Kidney epithelial cell (primary cell): ENCODE results near the gene ALG11. TPM values are rescaled to one million over a fixed set of nuclear protein-coding genes. Genes with fewer than 3 reads are reported as not detected.

Source experiments
- DNase-seq: peaks from one replicate; pipeline ENCODE4 v3.0.0-alpha.2; 2010; ENCODE audit warnings: low read depth
- H3K27me3 ChIP-seq: 2 replicates; pipeline ENCODE4 v1.6.0; 2011; ENCODE audit warnings: low read length; ENCODE audit not compliant: control insufficient read depth, insufficient read depth
- H3K36me3 ChIP-seq: 2 replicates; pipeline ENCODE4 v1.5.1; 2011; ENCODE audit warnings: low read length; ENCODE audit not compliant: control insufficient read depth, insufficient read depth
- H3K4me3 ChIP-seq: 2 replicates; pipeline ENCODE4 v1.5.1; 2011; ENCODE audit warnings: low read depth, mild to moderate bottlenecking, control low read depth, low read length
- total RNA-seq: library from RNA; depleted of rRNA; stranded (reverse); fragments of >200 nt; gene quantifications from 2 replicates; pipeline ENCODE4 v1.2.3, GENCODE V29; 2015
- TF ChIP-seq, protein P1 (sequence below): IDR thresholded peaks from 2 replicates; pipeline ENCODE4 v1.5.1; 2011; ENCODE audit warnings: mild to moderate bottlenecking, moderate library complexity, low read length, control low read depth, inconsistent platforms; ENCODE audit not compliant: insufficient read depth, poor library complexity, severe bottlenecking

ALG11 gene
- total RNA-seq, 1 donor from 2014 or later, result 15.5 TPM

DNA sequence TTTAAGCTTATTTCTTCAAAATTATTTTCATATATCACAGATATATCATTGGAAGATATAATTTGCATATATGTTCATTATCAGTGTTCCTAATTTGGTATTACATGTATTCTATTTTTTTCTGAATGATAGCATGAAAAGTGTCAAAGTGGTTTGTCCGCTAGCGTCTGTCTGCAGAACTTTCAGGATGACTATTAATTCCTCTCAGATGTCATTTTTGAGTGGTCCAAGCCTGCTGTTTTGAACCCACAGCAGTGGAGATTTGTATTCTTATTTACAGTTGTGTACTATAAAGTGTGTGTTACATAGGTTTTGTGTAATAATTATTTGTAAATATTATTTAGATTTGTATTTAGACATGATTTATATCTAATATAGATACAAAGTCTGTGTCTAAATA, 20.8 kb downstream of the ALG11 start:
- DNase-seq, result no peak
- Histone ChIP-seq H3K4me3 (no peak overlapping the region), H3K27me3 (no peaks in the 10 kb centered on the region), H3K36me3 (no peaks in the 10 kb centered on the region)
- TF ChIP-seq, protein P1, sequence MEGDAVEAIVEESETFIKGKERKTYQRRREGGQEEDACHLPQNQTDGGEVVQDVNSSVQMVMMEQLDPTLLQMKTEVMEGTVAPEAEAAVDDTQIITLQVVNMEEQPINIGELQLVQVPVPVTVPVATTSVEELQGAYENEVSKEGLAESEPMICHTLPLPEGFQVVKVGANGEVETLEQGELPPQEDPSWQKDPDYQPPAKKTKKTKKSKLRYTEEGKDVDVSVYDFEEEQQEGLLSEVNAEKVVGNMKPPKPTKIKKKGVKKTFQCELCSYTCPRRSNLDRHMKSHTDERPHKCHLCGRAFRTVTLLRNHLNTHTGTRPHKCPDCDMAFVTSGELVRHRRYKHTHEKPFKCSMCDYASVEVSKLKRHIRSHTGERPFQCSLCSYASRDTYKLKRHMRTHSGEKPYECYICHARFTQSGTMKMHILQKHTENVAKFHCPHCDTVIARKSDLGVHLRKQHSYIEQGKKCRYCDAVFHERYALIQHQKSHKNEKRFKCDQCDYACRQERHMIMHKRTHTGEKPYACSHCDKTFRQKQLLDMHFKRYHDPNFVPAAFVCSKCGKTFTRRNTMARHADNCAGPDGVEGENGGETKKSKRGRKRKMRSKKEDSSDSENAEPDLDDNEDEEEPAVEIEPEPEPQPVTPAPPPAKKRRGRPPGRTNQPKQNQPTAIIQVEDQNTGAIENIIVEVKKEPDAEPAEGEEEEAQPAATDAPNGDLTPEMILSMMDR, result no peak

- TF ChIP-seq, protein P1, result no peak
- no peak for DNase-seq
- no peak overlapping the region for H3K4me3 ChIP-seq
- no peaks in the 10 kb centered on the region for H3K36me3 ChIP-seq
- no peaks in the 10 kb centered on the region for H3K27me3 ChIP-seq
Observed at GRCh38 chr13:52034616-52035226, 22.5 kb downstream of the ALG11 start.

GRCh38 chr13:52036037-52036436, 23.8 kb downstream of the ALG11 start:
- no peak overlapping the region for H3K4me3 ChIP-seq
- no peaks in the 10 kb centered on the region for H3K36me3 ChIP-seq
- no peak for DNase-seq
- TF ChIP-seq, protein P1, result no peak
- no peaks in the 10 kb centered on the region for H3K27me3 ChIP-seq

DNA sequence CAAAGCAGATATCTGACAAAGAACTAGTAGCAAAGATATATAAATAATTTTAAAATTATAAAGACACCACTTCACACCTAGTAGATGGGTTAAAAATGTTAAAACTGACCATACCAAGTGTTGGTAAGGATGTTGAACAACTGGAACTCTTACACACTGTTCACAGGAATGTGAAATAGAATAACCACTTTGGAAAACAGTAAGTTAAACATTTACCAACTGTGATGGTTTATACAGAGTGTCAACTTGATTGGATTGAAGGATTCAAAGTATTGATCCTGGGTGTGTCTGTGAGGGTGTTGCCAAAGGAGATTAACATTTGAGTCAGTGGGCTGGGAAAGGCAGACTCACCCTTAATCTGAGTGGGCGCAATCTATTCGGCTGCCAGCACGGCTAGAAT, 31.5 kb downstream of the ALG11 start:
- DNase-seq, result no peak
- H3K27me3 ChIP-seq, result no peaks in the 10 kb centered on the region
- TF ChIP-seq, protein P1, result no peak
- no peak overlapping the region for H3K4me3 ChIP-seq
- H3K36me3 ChIP-seq, result no peaks in the 10 kb centered on the region

DNA sequence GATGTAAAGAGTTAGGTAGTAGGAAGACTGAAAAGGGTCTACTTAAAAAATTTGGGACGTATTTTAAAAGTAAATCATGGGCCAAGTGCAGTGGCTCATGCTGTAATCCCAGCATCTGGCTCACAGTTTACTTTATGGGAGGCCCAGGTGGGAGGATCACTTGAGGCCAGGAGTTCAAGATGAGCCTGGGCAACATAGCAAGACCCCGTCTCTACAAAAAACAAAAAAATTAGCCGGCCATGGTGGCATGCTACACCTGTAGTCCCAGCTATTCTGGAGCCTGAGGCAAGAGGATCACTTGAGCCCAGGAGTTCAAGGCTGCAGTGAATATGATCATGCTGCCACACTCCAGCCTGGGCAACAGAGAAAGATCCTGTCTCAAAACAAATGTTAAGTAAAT, 35.3 kb downstream of the ALG11 start:
- no peak for DNase-seq
- Histone ChIP-seq H3K27me3 (no peaks in the 10 kb centered on the region), H3K36me3 (no peaks in the 10 kb centered on the region), H3K4me3 (no peak overlapping the region)
- TF ChIP-seq, protein P1, result no peak

- no peak for DNase-seq
- TF ChIP-seq, protein P1, result no peak
- Histone ChIP-seq H3K4me3 (no peak overlapping the region), H3K27me3 (no peaks in the 10 kb centered on the region), H3K36me3 (no peaks in the 10 kb centered on the region)
Observed at GRCh38 chr13:52048516-52048915, 36.3 kb downstream of the ALG11 start.
